Heart left ventricle (tissue), 13 donors: Measurements from ENCODE around the gene ATG2B.

Experiments
- CTCF ChIP-seq, 12 donors: fragments of 200-600 bp; sonication (generic) in 4 of 12; IDR thresholded peaks; one replicate each; pipeline versions ENCODE4 v1.5.0 to v1.8.0; 2018 to 2022; ENCODE audit warnings: antibody characterized with exemption in 12 of 12, mild to moderate bottlenecking in 5 of 12
- POLR2A ChIP-seq, 2 donors: fragments of 450-650 bp; IDR thresholded peaks; one replicate each; pipeline ENCODE4 v1.6.1; 2017; ENCODE audit warnings: antibody characterized with exemption in 2 of 2, mild to moderate bottlenecking in 2 of 2, moderate library complexity in 2 of 2
- donor health status: ischemic (EF 13 %, LVEDD 7.1; RV severe dilation, severe dysfunction).
- donor health status: DM: no; HTN: yes; CAD: no.
- donor health status: DM: no; HTN: no; CAD: no.
- donor health status: ischemic (EF 25% LVEDD 6.9; RV normal size, moderate dysfunction).
- donor health status: ischemic (EF 25% LVEDD 5.7; RV mildly dilated, moderate dysfunction).
- donor health status: ischemic (EF 35%, LVEDD 5.7; RV mildly dilated, moderate dysfunction).
- donor health status: nonischemic (EF 11% LVEDD 7.7; RV severe dilation, severe dysfunction).
- donor health status: DM: yes; HTN: yes; CAD: no.
- donor health status: PGD.
- donor health status: ischemic (EF 29% LVEDD 5.4; RV normal size, mild dysfunction).
- donor health status: nonischemic (EF 23%, LVEDD 6.1; RV moderate dilation, normal function).

GRCh38 chr14:96251656-96252155 lies 111.4 kb downstream of the ATG2B start:
- no peak for TF ChIP-seq POLR2A (IDR thresholded peaks at IDR 0.05)
- no peak for TF ChIP-seq CTCF (IDR thresholded peaks at IDR 0.05)
